ENCODE data around the gene CCIN. TPM values are rescaled to one million over a fixed set of nuclear protein-coding genes. Genes with fewer than 3 reads are reported as not detected.

The CCIN gene
- polyA plus RNA-seq, 1 of the 3 experiments (the other 2 are of a cell fraction), result 0.54 TPM

DNA sequence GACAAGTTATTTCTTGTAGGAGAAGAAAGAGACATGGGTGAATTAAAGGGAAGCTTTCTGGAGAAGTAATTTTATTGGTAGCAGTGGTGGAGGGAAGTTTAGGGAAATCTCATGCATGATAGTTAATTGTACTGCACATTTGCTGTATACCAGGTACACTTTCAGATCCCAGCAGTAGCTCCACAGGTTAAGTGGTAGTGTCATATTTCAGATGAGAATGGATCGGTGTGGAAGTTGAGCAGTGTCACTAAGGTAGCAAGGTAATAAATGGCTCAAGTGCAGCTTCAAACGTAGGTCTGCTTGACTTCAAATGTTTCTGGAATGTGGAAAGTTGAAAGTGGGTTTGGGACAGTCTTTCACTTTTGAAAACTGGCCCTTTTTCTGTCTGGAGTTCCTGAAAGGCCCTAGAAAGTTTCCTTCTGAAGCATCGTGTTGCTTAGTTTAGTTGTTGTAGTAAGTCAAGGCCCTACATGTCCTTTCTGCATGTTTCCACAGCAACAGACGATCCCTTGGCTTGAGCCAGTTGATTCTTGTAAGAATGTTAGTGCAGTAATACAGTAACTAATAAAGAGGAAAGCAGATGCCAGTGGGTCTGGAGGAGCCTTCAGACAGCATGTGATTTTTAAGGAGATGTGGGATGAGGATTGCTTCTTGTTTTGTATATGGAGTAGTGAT lies 25.3 kb downstream of the CCIN start:
- no peak for DNase-seq
- Histone ChIP-seq H3K79me2 (ENCODE audit: insufficient read depth) (peaks cover 92% of the 10 kb centered on the region), H3K9me3 (no peaks in the 10 kb centered on the region), H3K9me2 (no peaks in the 10 kb centered on the region), H3K4me1 (ENCODE audit: control insufficient read depth in 1 of 2, insufficient read depth in 2 of 2, low read depth in 1 of 2, low read length in 1 of 2) (peaks cover 6 to 27% of the 10 kb centered on the region in 2 experiments), H3F3A (replicated peaks; ENCODE audit: insufficient read depth) (no peaks in the 10 kb centered on the region), H3K4me3 (ENCODE audit: low read depth in 2 of 2, low read length in 1 of 2) (no peak overlapping the region), H4K20me1 (ENCODE audit: insufficient read depth) (peaks cover 64% of the 10 kb centered on the region), H3K27ac (ENCODE audit: low read depth in 2 of 2, low read length in 1 of 2) (no peak overlapping the region), H3K27me3 (ENCODE audit: insufficient read depth) (no peaks in the 10 kb centered on the region), H3K9ac (no peak overlapping the region; the same call in 1 of the 2 replicates), H3K4me2 (peak overlapping the region; percentile 83), H2AFZ (ENCODE audit: low read depth) (no peak overlapping the region), H3K36me3 (replicated peaks in 1 of 2; ENCODE audit: control insufficient read depth in 1 of 2, insufficient read depth in 2 of 2, low read length in 1 of 2) (peaks cover 17 to 28% of the 10 kb centered on the region in 2 experiments)
- ChIA-PET POLR2A (no interaction called here), CTCF (interaction anchor here (1.3 to 1.7 kb wide), 2 partner anchors 91 to 134 kb away, joined by 4 read pairs; no protein-coding TSS in a partner anchor)
- 70% methylated on average over 4 of the region's 4 CpGs for WGBS (ENCODE audit: low lambda C conversion rate)
- TF ChIP-seq ELF1 (IDR thresholded peaks at IDR 0.05) (no peak), FOXM1 (IDR thresholded peaks at IDR 0.05; ENCODE audit: low read depth) (no peak), FOXJ3 (CRISPR knock-in tag; IDR thresholded peaks at IDR 0.05) (no peak), JUND (IDR thresholded peaks at IDR 0.05) (no peak), POLR2AphosphoS5 (IDR thresholded peaks at IDR 0.05; ENCODE audit: low read depth, low read length) (no peak), RCOR1 (IDR thresholded peaks at IDR 0.05; ENCODE audit: low read length) (no peak), CHD2 (IDR thresholded peaks at IDR 0.05; ENCODE audit: low read length, partially characterized antibody) (no peak), EP300 (IDR thresholded peaks at IDR 0.05; ENCODE audit: borderline replicate concordance in 1 of 2, low read depth in 1 of 2, low read length in 1 of 2) (no peak), GATA2 (CRISPR knock-in tag; IDR thresholded peaks at IDR 0.05) (no peak), USF2 (IDR thresholded peaks at IDR 0.05; ENCODE audit: borderline replicate concordance, low read depth, low read length) (no peak), RAD21 (IDR thresholded peaks at IDR 0.05; ENCODE audit: low read length) (no peak)
- TF ChIP-seq, protein P1, sequence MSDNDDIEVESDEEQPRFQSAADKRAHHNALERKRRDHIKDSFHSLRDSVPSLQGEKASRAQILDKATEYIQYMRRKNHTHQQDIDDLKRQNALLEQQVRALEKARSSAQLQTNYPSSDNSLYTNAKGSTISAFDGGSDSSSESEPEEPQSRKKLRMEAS (IDR thresholded peaks at IDR 0.05; ENCODE audit: low read depth), result no peak
- TF ChIP-seq, protein P2, sequence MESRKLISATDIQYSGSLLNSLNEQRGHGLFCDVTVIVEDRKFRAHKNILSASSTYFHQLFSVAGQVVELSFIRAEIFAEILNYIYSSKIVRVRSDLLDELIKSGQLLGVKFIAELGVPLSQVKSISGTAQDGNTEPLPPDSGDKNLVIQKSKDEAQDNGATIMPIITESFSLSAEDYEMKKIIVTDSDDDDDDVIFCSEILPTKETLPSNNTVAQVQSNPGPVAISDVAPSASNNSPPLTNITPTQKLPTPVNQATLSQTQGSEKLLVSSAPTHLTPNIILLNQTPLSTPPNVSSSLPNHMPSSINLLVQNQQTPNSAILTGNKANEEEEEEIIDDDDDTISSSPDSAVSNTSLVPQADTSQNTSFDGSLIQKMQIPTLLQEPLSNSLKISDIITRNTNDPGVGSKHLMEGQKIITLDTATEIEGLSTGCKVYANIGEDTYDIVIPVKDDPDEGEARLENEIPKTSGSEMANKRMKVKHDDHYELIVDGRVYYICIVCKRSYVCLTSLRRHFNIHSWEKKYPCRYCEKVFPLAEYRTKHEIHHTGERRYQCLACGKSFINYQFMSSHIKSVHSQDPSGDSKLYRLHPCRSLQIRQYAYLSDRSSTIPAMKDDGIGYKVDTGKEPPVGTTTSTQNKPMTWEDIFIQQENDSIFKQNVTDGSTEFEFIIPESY (IDR thresholded peaks at IDR 0.05; ENCODE audit: borderline replicate concordance, low read depth), result no peak
- TF ChIP-seq, protein P3, sequence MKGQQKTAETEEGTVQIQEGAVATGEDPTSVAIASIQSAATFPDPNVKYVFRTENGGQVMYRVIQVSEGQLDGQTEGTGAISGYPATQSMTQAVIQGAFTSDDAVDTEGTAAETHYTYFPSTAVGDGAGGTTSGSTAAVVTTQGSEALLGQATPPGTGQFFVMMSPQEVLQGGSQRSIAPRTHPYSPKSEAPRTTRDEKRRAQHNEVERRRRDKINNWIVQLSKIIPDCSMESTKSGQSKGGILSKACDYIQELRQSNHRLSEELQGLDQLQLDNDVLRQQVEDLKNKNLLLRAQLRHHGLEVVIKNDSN (IDR thresholded peaks at IDR 0.05; ENCODE audit: borderline replicate concordance, low read depth), result no peak
- TF ChIP-seq, protein P4, sequence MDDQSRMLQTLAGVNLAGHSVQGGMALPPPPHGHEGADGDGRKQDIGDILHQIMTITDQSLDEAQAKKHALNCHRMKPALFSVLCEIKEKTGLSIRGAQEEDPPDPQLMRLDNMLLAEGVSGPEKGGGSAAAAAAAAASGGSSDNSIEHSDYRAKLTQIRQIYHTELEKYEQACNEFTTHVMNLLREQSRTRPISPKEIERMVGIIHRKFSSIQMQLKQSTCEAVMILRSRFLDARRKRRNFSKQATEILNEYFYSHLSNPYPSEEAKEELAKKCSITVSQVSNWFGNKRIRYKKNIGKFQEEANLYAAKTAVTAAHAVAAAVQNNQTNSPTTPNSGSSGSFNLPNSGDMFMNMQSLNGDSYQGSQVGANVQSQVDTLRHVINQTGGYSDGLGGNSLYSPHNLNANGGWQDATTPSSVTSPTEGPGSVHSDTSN (IDR thresholded peaks at IDR 0.05), result no peak

Data from SK-N-SH (cell line).